ENCODE results near the gene CNTNAP2.
A peak's percentile ranks its signal among the peaks of the same experiment; 100 is the strongest.

CNTNAP2 gene

GRCh38 chr7:146922782-146923181 is 806.2 kb downstream of the CNTNAP2 start:
- DNase-seq: no peak

DNA sequence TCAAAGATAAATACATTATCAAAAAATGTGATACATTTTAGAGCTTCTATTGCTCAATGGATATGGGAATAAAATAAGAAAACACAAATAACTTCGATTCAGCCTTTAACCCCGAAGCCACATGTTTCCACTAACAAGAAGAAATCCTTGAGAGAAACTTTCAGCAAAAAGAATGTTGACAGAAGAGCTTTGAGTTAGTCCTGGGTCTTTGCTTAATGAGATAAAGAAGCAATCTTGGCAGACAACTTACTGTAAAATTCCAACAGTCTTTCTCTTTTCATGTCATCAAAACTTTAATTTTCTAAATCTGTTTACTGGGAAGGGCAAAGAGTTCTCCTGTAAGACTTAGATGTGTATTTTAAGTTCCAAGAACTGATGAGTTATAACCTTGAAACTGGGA is 810.2 kb downstream of the CNTNAP2 start:
- DNase-seq: no peak

GRCh38 chr7:146937836-146938235 is 821.2 kb downstream of the CNTNAP2 start:
- DNase-seq: no peak

DNA sequence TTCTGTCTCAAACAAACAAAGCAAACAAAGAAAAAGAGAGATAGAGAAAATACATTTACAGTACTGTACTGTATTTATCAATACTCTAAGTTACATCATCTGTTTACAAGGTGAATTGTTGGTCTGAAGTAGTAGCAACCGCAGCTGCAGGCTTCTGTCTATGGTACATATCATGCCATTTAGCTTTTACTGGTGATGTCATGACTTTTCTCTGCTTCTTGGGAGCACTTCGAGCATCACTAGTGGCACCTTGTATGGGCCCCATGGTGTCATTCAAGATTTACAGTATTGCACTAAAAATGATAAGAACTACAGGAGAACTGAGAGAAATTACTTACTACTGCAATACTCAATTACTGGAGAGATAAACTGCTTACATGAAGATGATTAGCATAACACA is 826.9 kb downstream of the CNTNAP2 start:
- DNase-seq: no peak

GRCh38 chr7:146948703-146949102 is 832.1 kb downstream of the CNTNAP2 start:
- peak; percentile 0 for DNase-seq

DNA sequence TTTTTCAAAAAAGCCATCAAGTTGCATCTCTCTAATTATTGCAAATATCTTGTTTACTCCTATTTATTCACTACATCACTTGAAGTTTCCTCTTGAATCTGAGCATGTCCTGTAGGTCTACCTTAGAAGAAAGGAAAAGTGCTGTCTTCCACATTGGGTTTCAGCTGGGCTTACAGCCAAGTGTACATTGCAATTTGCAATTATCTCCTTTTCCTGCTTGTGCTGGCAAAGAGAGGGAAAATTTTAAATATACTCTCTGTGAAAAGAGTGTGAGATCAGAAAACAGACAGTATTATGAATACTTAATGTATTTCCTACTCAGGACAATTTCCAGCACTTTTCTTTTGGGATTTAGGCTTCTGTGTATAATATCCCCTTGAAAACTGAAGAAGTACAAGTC is 839.7 kb downstream of the CNTNAP2 start:
- DNase-seq: no peak

DNA sequence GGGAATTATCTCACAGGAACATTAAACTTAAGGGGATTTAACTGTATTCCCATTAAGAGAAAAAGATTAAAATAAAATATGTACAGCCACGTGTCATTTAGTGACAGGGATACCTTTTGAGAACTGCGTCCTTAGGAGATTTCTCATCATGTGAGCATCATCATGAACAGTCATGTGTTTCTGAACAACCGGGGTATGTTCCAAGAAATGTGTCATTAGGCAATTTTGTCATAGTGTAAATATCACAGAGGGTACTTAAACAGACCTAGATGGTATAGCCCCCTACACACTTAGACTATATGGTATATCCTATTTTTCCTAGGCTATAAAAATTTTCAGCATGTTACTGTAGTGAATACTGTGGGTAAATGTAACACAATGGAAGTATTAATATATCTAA is 840.3 kb downstream of the CNTNAP2 start:
- DNase-seq: no peak

GRCh38 chr7:146960773-146961391 is 844.3 kb downstream of the CNTNAP2 start:
- DNase-seq: no peak

GRCh38 chr7:146961617-146962016 is 845.0 kb downstream of the CNTNAP2 start:
- DNase-seq: peak; percentile 62

DNA sequence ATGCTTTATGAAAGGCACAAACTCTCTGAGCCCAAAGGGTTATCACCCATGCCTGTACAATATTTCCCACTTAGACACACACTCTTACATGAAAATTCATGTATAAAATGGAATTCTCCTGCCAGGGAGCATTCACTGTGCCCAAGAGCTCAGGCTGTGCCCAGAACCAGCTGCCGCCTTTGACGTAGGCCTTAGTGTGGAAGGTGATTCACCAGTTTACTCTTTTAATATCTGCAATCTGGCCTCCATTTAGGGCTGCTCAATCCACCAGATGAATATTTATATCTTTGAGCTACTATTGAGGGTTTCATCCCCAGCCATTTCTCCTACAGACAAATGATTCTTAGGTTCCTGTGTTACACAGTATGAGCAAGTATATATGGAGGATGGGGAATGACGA is 849.7 kb downstream of the CNTNAP2 start:
- DNase-seq: no peak

DNA sequence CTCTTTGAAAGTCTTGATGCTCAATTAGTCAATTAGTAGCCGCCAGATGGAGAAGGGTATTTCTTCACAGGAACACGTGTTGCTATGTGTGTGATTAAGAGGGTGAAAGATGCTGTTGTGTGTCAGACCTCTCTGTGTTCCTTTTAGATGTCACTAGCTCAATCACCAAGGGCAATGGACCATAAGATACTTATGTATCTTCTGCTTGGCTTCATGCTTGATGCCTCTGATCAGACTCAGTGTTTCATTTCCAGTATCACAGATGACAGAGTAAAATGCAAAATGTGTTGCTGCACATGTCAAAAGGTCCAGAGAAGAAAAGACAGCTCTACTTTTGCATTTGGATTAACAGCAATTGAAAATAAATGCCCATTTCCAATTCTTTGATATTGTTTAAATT is 865.9 kb downstream of the CNTNAP2 start:
- DNase-seq: no peak

DNA sequence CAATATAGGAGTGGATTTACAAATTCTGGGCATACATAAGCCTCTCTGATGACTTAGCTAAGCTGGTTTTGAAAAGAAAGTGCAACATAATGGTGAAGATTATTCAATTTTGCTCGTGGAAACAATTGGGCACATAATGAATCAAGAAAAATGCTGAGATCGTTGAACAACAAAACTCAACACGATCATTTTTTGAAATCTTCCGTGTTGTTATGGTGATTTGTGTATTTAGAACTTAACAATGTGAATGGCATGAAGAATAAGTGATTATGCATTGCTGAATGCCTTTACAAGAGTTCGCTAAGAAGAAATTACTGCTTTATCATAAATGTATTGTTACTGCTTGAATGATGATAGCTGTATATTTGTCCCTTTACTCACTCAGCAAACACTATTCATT is 875.0 kb downstream of the CNTNAP2 start:
- DNase-seq: no peak

GRCh38 chr7:146993764-146994163 is 877.2 kb downstream of the CNTNAP2 start:
- DNase-seq: no peak

DNA sequence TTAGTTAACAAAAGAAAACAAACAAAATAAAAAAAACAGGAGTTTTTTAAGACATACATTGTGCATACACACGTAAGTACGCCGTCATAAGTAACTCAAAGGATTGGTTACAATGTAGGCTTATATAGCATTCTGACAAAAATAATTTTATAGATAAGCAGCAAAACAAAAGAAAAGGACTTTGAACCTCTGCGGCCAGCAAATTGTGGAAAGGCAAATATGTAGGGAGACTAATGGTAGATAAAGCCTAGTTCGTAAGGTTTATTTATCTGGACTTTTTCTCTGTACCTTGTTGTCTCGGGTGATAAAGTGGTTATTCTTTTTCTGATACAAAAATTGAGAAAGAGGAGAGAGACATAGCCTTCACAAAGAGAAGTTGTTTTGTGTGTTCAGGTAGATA is 891.9 kb downstream of the CNTNAP2 start:
- no peak for DNase-seq

- DNase-seq: no peak
These were observed 896.1 kb downstream of the CNTNAP2 start for GRCh38 chr7:147012666-147013065.

GRCh38 chr7:147013825-147014224 is 897.2 kb downstream of the CNTNAP2 start:
- DNase-seq: no peak

- no peak for DNase-seq
These were observed 897.8 kb downstream of the CNTNAP2 start for GRCh38 chr7:147014286-147014955.

- no peak for DNase-seq
These were observed 899.4 kb downstream of the CNTNAP2 start for GRCh38 chr7:147015999-147016398.

DNA sequence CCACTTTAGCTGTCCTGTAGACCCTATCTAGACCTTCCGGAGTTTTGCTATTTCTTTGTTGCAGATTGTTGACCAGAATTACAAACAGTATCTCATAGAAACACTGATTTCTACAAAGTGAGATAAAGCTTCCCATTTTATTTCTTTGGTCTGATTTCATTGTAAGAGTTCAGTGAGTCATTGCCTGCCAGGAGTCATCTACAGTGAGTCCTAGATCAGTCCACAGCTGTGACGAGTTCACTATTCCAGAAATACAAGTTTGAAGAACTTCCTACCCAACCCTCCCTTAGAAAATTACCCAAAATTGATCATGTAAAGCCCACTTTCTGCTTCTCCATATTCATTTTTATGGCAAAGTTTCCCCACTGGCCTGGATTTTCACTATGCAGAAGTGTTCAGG is 905.5 kb downstream of the CNTNAP2 start:
- no peak for DNase-seq

DNA sequence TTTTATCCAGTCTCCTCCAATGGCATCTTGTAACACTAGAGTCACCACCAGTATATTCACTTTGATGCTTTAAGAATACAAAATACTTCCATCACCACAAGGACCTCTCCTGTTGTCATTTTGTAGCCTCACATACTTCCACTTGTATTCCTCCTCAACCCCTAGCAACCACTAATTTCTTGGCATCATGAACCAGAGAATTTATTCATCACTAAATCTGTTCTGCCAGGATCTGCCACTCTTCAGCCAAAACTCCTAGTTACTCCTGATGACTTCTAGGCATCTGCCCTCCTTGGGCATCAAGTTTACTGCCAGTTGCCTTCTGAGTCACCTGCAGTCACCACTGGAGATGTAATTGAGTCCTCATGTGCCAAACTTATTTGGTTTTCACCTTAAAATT is 906.8 kb downstream of the CNTNAP2 start:
- no peak for DNase-seq

DNA sequence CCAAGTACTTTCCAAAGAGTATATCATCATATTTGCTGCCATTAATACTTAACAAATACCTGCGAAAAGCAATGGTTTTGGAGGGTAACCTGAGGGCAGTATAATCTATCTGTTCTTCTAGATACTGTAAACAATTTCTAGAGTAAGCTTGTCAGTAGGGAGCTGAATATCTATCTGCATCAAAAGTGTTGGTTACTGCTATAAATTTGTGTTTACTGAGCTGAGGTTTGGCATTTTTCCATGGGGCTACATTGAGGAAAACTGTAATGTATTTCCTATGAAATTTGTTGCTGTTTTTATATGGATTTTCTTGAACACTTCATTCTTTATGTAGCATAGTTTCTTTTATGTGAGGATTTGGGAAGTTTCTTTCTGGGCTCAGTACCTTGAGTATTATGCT is 913.4 kb downstream of the CNTNAP2 start:
- DNase-seq: no peak

DNA sequence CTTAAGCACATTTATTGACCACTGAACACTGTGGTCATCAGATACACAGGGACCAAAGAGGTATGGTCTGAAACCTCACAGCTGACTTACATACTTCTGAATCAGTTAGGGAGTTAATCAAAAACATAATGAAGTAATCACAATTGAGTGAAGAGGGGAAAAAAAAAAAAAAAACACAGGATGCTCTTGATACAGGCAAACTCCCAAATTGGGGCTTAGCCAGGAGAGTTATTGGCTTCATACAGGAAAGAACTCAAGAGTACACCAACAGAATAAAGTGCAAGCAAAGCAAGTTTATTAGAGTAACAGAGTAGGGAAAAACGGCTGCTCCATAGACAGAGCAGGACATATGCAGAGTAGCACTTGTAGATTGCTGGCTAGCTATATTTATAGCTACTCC is 917.0 kb downstream of the CNTNAP2 start:
- DNase-seq: no peak

DNA sequence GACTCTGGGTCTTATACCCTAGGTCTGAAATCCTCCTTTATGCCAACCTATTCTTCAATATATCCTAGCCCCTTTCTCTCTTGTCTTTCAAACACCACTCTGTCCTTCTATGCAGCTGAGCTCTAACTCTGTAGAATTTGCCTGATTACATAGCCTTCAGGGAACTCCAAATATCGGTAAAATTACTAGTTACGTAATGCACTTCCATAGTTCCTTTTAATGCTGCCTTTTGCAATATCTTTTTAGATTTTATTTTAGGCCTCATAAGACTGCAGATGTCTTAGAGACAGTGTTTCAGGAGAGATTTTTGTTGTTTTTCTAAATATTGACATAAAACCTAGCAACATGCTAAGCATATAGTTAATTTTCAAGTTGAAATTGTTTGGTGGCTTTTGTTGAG is 924.8 kb downstream of the CNTNAP2 start:
- DNase-seq: no peak

- DNase-seq: no peak
These were observed 928.3 kb downstream of the CNTNAP2 start for GRCh38 chr7:147044941-147045340.

DNA sequence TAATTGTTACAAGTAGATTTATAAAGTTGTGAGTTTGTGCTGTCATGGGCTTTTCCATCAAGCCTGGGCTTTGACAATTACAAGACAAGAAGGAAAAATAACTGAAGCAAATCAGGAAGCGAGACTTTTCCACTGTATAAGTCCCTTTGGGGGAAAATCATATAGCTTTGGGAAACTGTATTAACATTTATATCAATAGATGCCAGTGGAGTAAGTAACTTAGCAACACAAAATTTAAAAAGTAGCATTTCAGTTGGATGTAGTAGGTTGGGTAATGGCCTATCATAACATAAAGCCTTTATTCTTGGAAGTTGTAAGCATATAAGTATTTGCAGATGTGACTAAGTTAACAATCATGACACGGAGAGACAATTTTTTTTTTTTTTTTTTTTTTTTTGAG is 931.1 kb downstream of the CNTNAP2 start:
- no peak for DNase-seq

Measured in suppressor macrophage treated with lipopolysaccharide for 4 hours (primary cell).